Hepatocyte (in vitro differentiated cells): ENCODE results near the gene LRRC3. TPM values are rescaled to one million over a fixed set of nuclear protein-coding genes. Genes with fewer than 3 reads are reported as not detected.

Experiments used
- DNase-seq: peaks from one replicate; pipeline ENCODE4 v3.0.0-alpha.2; 2016; ENCODE audit warnings: low spot score
- H2AFZ ChIP-seq: fragments of 200-600 bp; sonication (generic); 2 replicates; pipeline ENCODE4 v1.6.0; 2016; ENCODE audit warnings: antibody characterized with exemption, mild to moderate bottlenecking
- H3K27ac ChIP-seq: fragments of 200-600 bp; sonication (generic); 2 replicates; pipeline ENCODE4 v1.5.1; 2016; ENCODE audit warnings: mild to moderate bottlenecking
- H3K27me3 ChIP-seq: fragments of 200-600 bp; sonication (generic); 2 replicates; pipeline ENCODE4 v1.6.1; 2016
- H3K36me3 ChIP-seq: fragments of 200-600 bp; sonication (generic); replicated peaks from 2 replicates; pipeline ENCODE4 v1.5.1; 2016; ENCODE audit warnings: low read depth; ENCODE audit not compliant: insufficient read depth
- H3K4me1 ChIP-seq: fragments of 200-600 bp; sonication (generic); 2 replicates; pipeline ENCODE4 v1.5.1; 2016; ENCODE audit warnings: mild to moderate bottlenecking, moderate library complexity; ENCODE audit not compliant: insufficient read depth
- H3K4me2 ChIP-seq: fragments of 200-600 bp; sonication (generic); 2 replicates; pipeline ENCODE4 v1.6.0; 2016
- H3K4me3 ChIP-seq: fragments of 200-600 bp; sonication (generic); 2 replicates; pipeline ENCODE4 v1.5.1; 2016; ENCODE audit warnings: mild to moderate bottlenecking
- H3K79me2 ChIP-seq: fragments of 200-600 bp; sonication (generic); 2 replicates; pipeline ENCODE4 v1.6.0; 2017; ENCODE audit warnings: mild to moderate bottlenecking
- H3K9me2 ChIP-seq: fragments of 200-600 bp; sonication (generic); replicated peaks from 2 replicates; pipeline ENCODE4 v1.6.0; 2017; ENCODE audit warnings: mild to moderate bottlenecking; ENCODE audit not compliant: insufficient read depth
- H3K9me3 ChIP-seq: fragments of 200-600 bp; sonication (generic); 2 replicates; pipeline ENCODE4 v1.5.1; 2016; ENCODE audit warnings: low read depth, mild to moderate bottlenecking
- H4K20me1 ChIP-seq: fragments of 200-600 bp; sonication (generic); 2 replicates; pipeline ENCODE4 v1.6.0; 2016; ENCODE audit warnings: mild to moderate bottlenecking; ENCODE audit not compliant: insufficient read depth, poor library complexity, severe bottlenecking
- CTCF ChIP-seq: fragments of 200-600 bp; sonication (generic); IDR thresholded peaks from 2 replicates; pipeline ENCODE4 v1.5.1; 2016; ENCODE audit warnings: antibody characterized with exemption, mild to moderate bottlenecking; ENCODE audit not compliant: poor library complexity
- EZH2 ChIP-seq: fragments of 200-600 bp; sonication (generic); IDR thresholded peaks from 2 replicates; pipeline ENCODE4 v1.6.1; 2016; ENCODE audit warnings: antibody characterized with exemption, mild to moderate bottlenecking, borderline replicate concordance
- EZH2phosphoT487 ChIP-seq: fragments of 200-600 bp; sonication (generic); IDR thresholded peaks from one replicate; pipeline ENCODE4 v1.6.1; 2018; ENCODE audit warnings: antibody characterized with exemption, mild to moderate bottlenecking, low read depth, moderate library complexity; ENCODE audit not compliant: unreplicated experiment, severe bottlenecking
- WGBS: methylation state at CpG from one replicate; pipeline ENCODE4 v1.1.6; 2016; ENCODE audit warnings: low lambda C conversion rate; ENCODE audit errors: missing lambda C conversion rate; 5-methylcytosine and 5-hydroxymethylcytosine counted together
- polyA plus RNA-seq: library from polyadenylated mRNA; unstranded; fragments of >200 nt; fragmentation: Nextera tagmentation; extraction: Ambion mirVana; gene quantifications from 2 replicates; pipeline ENCODE4 v1.2.1, GENCODE V29; 2016
- total RNA-seq: library from RNA; depleted of rRNA; stranded (reverse); fragments of >200 nt; gene quantifications from 2 replicates; pipeline ENCODE4 v1.2.3, GENCODE V29; 2014

The LRRC3 gene
- total and polyA plus RNA-seq, 2 experiments from 2014 or later, result 7.2 to 7.3 TPM

DNA sequence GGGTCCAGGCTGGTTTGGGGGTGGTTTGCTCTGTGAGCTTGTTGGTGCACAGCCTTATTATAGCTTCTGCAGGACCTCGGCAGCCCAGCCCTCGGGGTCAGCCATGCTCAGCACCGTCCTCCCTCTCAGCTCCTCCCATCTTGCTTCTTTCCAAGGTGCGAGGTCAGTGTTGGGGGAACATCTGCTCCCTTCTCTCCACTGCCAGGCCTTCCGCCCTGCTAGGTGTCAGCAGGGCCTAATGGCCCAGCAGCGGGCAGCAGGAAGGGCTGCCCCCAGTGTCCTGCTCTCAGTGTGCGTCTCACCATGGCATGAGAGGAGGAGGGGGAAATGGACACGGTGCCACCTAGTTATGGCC, 36.5 kb upstream of the LRRC3 start:
- Histone ChIP-seq H3K4me3 (no peak overlapping the region), H3K27me3 (no peaks in the 10 kb centered on the region), H3K9me3 (no peaks in the 10 kb centered on the region), H2AFZ (no peak overlapping the region), H3K27ac (no peak overlapping the region), H3K4me2 (no peak overlapping the region), H3K36me3 (no peaks in the 10 kb centered on the region), H3K79me2 (no peaks in the 10 kb centered on the region), H4K20me1 (no peaks in the 10 kb centered on the region), H3K9me2 (no peaks in the 10 kb centered on the region), H3K4me1 (no peaks in the 10 kb centered on the region)
- no peak for TF ChIP-seq EZH2phosphoT487
- TF ChIP-seq EZH2, result no peak
- no peak for TF ChIP-seq CTCF
- no peak for DNase-seq
- WGBS, result 91% methylated on average over 8 of the region's 8 CpGs

DNA sequence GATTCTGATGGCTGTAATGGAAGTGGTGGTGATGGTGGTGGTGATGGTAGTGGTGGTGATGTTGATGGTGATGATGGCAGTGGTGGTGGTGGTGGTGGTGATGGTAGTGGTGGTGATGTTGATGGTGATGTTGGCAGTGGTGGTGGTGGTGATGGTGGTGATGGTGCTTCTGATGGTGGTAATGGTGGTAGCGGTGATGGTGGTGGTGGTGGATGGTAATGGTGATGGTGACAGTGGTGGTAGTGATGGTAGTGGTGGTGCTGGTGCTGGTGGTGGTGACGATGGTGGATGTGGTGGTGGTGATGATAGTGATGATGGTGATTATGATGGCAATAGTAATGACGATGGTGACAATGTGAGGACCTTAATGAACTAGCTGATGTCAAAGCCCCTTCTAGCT, 35.6 kb upstream of the LRRC3 start:
- H3K4me1 ChIP-seq, result no peaks in the 10 kb centered on the region
- no peak overlapping the region for H3K4me3 ChIP-seq
- no peaks in the 10 kb centered on the region for H3K79me2 ChIP-seq
- no peaks in the 10 kb centered on the region for H4K20me1 ChIP-seq
- no peaks in the 10 kb centered on the region for H3K27me3 ChIP-seq
- H3K9me3 ChIP-seq, result no peaks in the 10 kb centered on the region
- H3K4me2 ChIP-seq, result no peak overlapping the region
- H2AFZ ChIP-seq, result no peak overlapping the region
- TF ChIP-seq CTCF (no peak), EZH2phosphoT487 (no peak), EZH2 (no peak)
- no peaks in the 10 kb centered on the region for H3K9me2 ChIP-seq
- no peak for DNase-seq
- WGBS, result 90% methylated on average over 3 of the region's 3 CpGs
- no peak overlapping the region for H3K27ac ChIP-seq
- no peaks in the 10 kb centered on the region for H3K36me3 ChIP-seq

DNA sequence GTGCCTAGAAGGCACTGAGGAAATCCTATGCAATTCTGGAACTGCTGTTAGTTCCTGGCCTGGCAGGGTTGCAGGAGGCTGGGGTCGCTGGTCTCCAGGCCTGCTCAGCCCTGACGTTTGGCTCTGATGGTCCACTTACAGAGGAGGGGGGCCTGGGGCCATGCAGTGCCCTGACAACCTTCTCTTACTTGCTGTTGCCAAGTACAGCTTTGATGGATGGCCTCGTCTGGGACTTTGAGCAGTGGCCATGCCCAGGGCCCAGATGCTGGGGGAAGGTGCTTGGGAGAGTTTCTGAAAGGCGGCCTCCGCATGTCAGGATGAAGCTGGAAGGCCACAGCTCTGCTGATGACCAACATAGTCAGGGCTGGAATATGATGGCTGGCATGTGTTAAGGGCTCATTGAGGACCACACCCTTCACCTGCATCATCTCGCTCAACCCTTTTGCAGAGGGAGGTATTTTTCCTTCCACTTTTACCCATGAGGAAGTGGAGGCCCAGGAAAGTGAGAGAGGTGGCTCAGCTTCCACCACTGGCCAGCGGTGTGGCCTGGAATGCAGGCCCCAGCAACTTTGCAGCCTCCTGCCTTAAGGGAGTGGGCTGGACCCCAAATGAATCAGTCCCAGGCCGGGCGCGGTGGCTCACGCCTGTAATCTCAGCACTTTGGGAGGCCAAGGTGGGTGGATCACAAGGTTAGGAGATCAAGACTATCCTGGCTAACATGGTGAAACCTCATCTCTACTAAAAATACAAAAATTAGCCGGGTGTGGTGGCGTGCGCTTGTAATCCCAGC, 34.7 kb upstream of the LRRC3 start:
- Histone ChIP-seq H3K4me2 (no peak overlapping the region), H2AFZ (no peak overlapping the region), H3K27ac (no peak overlapping the region), H3K36me3 (no peaks in the 10 kb centered on the region), H4K20me1 (no peaks in the 10 kb centered on the region), H3K79me2 (no peaks in the 10 kb centered on the region), H3K9me3 (no peaks in the 10 kb centered on the region), H3K4me3 (no peak overlapping the region), H3K4me1 (no peaks in the 10 kb centered on the region), H3K27me3 (no peaks in the 10 kb centered on the region), H3K9me2 (no peaks in the 10 kb centered on the region)
- 89% methylated on average over 14 of the region's 14 CpGs for WGBS
- TF ChIP-seq CTCF (no peak), EZH2phosphoT487 (no peak), EZH2 (no peak)
- DNase-seq, result no peak
